HEK293 (cell line): ENCODE data around the gene CRCP.
A peak's percentile ranks its signal among the peaks of the same experiment; 100 is the strongest.

Experiments used
- FEZF1 ChIP-seq: fragments of 450-650 bp; formaldehyde crosslinking; IDR thresholded peaks from 2 replicates; pipeline ENCODE4 v1.5.1; 2016; ENCODE audit warnings: missing biosample characterization, missing genetic modification characterization
- GLIS2 ChIP-seq: fragments of 450-650 bp; formaldehyde crosslinking; IDR thresholded peaks from 2 replicates; pipeline ENCODE4 v1.5.1; 2016; ENCODE audit warnings: missing biosample characterization, missing genetic modification characterization
- HOXC10 ChIP-seq: sonication (generic); formaldehyde crosslinking; IDR thresholded peaks from 2 replicates; pipeline ENCODE4 v1.8.1; 2023; ENCODE audit warnings: mild to moderate bottlenecking, missing genetic modification reagents
- KLF1 ChIP-seq: fragments of 450-650 bp; formaldehyde crosslinking; IDR thresholded peaks from 2 replicates; pipeline ENCODE4 v1.5.1; 2016; ENCODE audit warnings: missing biosample characterization, missing genetic modification characterization
- KLF7 ChIP-seq: fragments of 450-650 bp; formaldehyde crosslinking; IDR thresholded peaks from 2 replicates; pipeline ENCODE4 v1.5.1; 2016; ENCODE audit warnings: missing biosample characterization, missing genetic modification characterization, borderline replicate concordance
- REPIN1 ChIP-seq: fragments of 450-650 bp; formaldehyde crosslinking; IDR thresholded peaks from 2 replicates; pipeline ENCODE4 v1.5.1; 2017; ENCODE audit warnings: missing biosample characterization, missing genetic modification characterization, low read depth
- TRIM28 ChIP-seq: IDR thresholded peaks from 2 replicates; pipeline ENCODE4 v1.6.1; 2011; ENCODE audit warnings: low read length, control low read depth, borderline replicate concordance
- ZBTB7A ChIP-seq: fragments of 450-650 bp; formaldehyde crosslinking; IDR thresholded peaks from 2 replicates; pipeline ENCODE4 v1.5.1; 2016; ENCODE audit warnings: low read depth, missing biosample characterization, missing genetic modification characterization
- ZNF174 ChIP-seq: fragments of 450-650 bp; formaldehyde crosslinking; IDR thresholded peaks from 2 replicates; pipeline ENCODE4 v1.5.0; 2017; ENCODE audit warnings: missing biosample characterization, mild to moderate bottlenecking, missing genetic modification characterization
- ZNF19 ChIP-seq: fragments of 450-650 bp; formaldehyde crosslinking; IDR thresholded peaks from 2 replicates; pipeline ENCODE4; 2016; ENCODE audit warnings: missing biosample characterization, missing genetic modification characterization, low read depth
- ZNF23 ChIP-seq: fragments of 450-650 bp; formaldehyde crosslinking; IDR thresholded peaks from 2 replicates; pipeline ENCODE4 v1.5.1; 2016; ENCODE audit warnings: missing biosample characterization, missing genetic modification characterization, borderline replicate concordance
- ZNF292 ChIP-seq: fragments of 450-650 bp; formaldehyde crosslinking; IDR thresholded peaks from 2 replicates; pipeline ENCODE4 v1.5.1; 2016; ENCODE audit warnings: low read depth, missing biosample characterization, missing genetic modification characterization, borderline replicate concordance
- ZNF366 ChIP-seq: fragments of 450-650 bp; formaldehyde crosslinking; conservative IDR thresholded peaks from 2 replicates; pipeline ENCODE4 v1.5.1; 2016; ENCODE audit warnings: missing biosample characterization, missing genetic modification characterization
- ZNF48 ChIP-seq: fragments of 450-650 bp; formaldehyde crosslinking; IDR thresholded peaks from 2 replicates; pipeline ENCODE4 v1.5.1; 2016; ENCODE audit warnings: missing biosample characterization, missing genetic modification characterization
- ZNF558 ChIP-seq: fragments of 450-650 bp; formaldehyde crosslinking; IDR thresholded peaks from 2 replicates; pipeline ENCODE4 v1.5.1; 2016; ENCODE audit warnings: missing biosample characterization, missing genetic modification characterization
- ZNF585B ChIP-seq: fragments of 450-650 bp; formaldehyde crosslinking; IDR thresholded peaks from 2 replicates; pipeline ENCODE4 v1.5.1; 2016; ENCODE audit warnings: missing biosample characterization, missing genetic modification characterization
- ZNF654 ChIP-seq: fragments of 450-650 bp; formaldehyde crosslinking; IDR thresholded peaks from 2 replicates; pipeline ENCODE4 v1.5.1; 2016; ENCODE audit warnings: low read depth, missing biosample characterization, missing genetic modification characterization
- ZNF664 ChIP-seq: fragments of 450-650 bp; formaldehyde crosslinking; IDR thresholded peaks from 2 replicates; pipeline ENCODE4 v1.5.1; 2016; ENCODE audit warnings: missing biosample characterization, missing genetic modification characterization
- ZNF747 ChIP-seq: fragments of 450-650 bp; formaldehyde crosslinking; IDR thresholded peaks from 2 replicates; pipeline ENCODE4 v1.5.1; 2016; ENCODE audit warnings: missing biosample characterization, missing genetic modification characterization
- ZNF837 ChIP-seq: fragments of 450-650 bp; formaldehyde crosslinking; IDR thresholded peaks from 2 replicates; pipeline ENCODE4 v1.5.1; 2016; ENCODE audit warnings: missing biosample characterization, missing genetic modification characterization
- TF ChIP-seq, protein P1 (sequence below): fragments of 450-650 bp; formaldehyde crosslinking; IDR thresholded peaks from 2 replicates; pipeline ENCODE4 v1.5.1; 2016; ENCODE audit warnings: missing biosample characterization, missing genetic modification characterization
- TF ChIP-seq, protein P2 (sequence below): fragments of 450-650 bp; formaldehyde crosslinking; IDR thresholded peaks from 2 replicates; pipeline ENCODE4 v1.5.1; 2016; ENCODE audit warnings: missing biosample characterization, missing genetic modification characterization, low read depth
- TF ChIP-seq, protein P3 (sequence below): fragments of 450-650 bp; formaldehyde crosslinking; IDR thresholded peaks from 2 replicates; pipeline ENCODE4 v1.5.1; 2016; ENCODE audit warnings: missing biosample characterization, missing genetic modification characterization, borderline replicate concordance
- TF ChIP-seq, protein P4 (sequence below): fragments of 450-650 bp; formaldehyde crosslinking; IDR thresholded peaks from 2 replicates; pipeline ENCODE4 v1.5.1; 2016; ENCODE audit warnings: missing biosample characterization, missing genetic modification characterization
- TF ChIP-seq, protein P5 (sequence below): fragments of 450-650 bp; formaldehyde crosslinking; IDR thresholded peaks from 2 replicates; pipeline ENCODE4 v1.5.1; 2016; ENCODE audit warnings: missing biosample characterization, missing genetic modification characterization
- TF ChIP-seq, protein P6 (sequence below): fragments of 450-650 bp; formaldehyde crosslinking; optimal IDR thresholded peaks from 2 replicates; pipeline ENCODE3; 2016; ENCODE audit warnings: missing biosample characterization, mild to moderate bottlenecking, missing genetic modification characterization
- TF ChIP-seq, protein P7 (sequence below): fragments of 450-650 bp; formaldehyde crosslinking; IDR thresholded peaks from 2 replicates; pipeline ENCODE4 v1.5.1; 2017; ENCODE audit warnings: missing biosample characterization, missing genetic modification characterization

The CRCP gene

DNA sequence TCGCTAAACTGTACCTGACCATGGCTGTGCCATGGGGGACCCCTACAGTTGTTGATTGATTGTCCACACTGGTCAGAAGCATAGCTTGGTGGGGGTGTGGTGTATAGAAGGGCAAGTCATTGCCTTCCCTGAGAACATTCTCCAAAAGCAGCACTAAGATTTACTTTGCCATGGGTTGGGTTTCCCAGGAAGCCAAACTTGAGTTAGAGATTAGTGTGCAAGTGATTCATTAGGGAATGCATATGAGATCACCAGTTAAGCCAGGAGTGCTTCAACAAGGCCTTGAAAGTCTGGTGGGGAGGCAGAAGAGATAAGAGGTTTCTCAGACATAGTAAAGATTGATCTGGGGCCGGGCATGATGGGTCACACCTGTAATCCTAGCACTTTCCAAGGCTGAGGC is 69.1 kb downstream of the CRCP start (continued):
- TF ChIP-seq ZNF23 (tag by site-specific recombination) (no peak), HOXC10 (CRISPR knock-in tag) (no peak), ZBTB7A (tag by site-specific recombination) (no peak), KLF7 (tag by site-specific recombination) (no peak), ZNF19 (no peak), KLF1 (tag by site-specific recombination) (0 out of 2 replicates have a peak, but pooled peaks have one; percentile 37), ZNF747 (tag by site-specific recombination) (no peak), ZNF174 (no peak), ZNF366 (tag by site-specific recombination) (peak; percentile 68), ZNF558 (tag by site-specific recombination) (no peak), ZNF585B (no peak), GLIS2 (tag by site-specific recombination) (no peak), ZNF48 (tag by site-specific recombination) (no peak), TRIM28 (0 out of 2 replicates have a peak, but pooled peaks have one; percentile 32), ZNF292 (tag by site-specific recombination) (no peak), FEZF1 (tag by site-specific recombination) (no peak), ZNF654 (no peak), ZNF837 (tag by site-specific recombination) (no peak), ZNF664 (tag by site-specific recombination) (no peak), REPIN1 (tag by site-specific recombination) (no peak)
- TF ChIP-seq, protein P1, sequence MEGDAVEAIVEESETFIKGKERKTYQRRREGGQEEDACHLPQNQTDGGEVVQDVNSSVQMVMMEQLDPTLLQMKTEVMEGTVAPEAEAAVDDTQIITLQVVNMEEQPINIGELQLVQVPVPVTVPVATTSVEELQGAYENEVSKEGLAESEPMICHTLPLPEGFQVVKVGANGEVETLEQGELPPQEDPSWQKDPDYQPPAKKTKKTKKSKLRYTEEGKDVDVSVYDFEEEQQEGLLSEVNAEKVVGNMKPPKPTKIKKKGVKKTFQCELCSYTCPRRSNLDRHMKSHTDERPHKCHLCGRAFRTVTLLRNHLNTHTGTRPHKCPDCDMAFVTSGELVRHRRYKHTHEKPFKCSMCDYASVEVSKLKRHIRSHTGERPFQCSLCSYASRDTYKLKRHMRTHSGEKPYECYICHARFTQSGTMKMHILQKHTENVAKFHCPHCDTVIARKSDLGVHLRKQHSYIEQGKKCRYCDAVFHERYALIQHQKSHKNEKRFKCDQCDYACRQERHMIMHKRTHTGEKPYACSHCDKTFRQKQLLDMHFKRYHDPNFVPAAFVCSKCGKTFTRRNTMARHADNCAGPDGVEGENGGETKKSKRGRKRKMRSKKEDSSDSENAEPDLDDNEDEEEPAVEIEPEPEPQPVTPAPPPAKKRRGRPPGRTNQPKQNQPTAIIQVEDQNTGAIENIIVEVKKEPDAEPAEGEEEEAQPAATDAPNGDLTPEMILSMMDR (tag by site-specific recombination): no peak
- TF ChIP-seq, protein P2, sequence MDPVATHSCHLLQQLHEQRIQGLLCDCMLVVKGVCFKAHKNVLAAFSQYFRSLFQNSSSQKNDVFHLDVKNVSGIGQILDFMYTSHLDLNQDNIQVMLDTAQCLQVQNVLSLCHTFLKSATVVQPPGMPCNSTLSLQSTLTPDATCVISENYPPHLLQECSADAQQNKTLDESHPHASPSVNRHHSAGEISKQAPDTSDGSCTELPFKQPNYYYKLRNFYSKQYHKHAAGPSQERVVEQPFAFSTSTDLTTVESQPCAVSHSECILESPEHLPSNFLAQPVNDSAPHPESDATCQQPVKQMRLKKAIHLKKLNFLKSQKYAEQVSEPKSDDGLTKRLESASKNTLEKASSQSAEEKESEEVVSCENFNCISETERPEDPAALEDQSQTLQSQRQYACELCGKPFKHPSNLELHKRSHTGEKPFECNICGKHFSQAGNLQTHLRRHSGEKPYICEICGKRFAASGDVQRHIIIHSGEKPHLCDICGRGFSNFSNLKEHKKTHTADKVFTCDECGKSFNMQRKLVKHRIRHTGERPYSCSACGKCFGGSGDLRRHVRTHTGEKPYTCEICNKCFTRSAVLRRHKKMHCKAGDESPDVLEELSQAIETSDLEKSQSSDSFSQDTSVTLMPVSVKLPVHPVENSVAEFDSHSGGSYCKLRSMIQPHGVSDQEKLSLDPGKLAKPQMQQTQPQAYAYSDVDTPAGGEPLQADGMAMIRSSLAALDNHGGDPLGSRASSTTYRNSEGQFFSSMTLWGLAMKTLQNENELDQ: no peak
- TF ChIP-seq, protein P3, sequence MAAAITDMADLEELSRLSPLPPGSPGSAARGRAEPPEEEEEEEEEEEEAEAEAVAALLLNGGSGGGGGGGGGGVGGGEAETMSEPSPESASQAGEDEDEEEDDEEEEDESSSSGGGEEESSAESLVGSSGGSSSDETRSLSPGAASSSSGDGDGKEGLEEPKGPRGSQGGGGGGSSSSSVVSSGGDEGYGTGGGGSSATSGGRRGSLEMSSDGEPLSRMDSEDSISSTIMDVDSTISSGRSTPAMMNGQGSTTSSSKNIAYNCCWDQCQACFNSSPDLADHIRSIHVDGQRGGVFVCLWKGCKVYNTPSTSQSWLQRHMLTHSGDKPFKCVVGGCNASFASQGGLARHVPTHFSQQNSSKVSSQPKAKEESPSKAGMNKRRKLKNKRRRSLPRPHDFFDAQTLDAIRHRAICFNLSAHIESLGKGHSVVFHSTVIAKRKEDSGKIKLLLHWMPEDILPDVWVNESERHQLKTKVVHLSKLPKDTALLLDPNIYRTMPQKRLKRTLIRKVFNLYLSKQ (tag by site-specific recombination): no peak
- TF ChIP-seq, protein P4, sequence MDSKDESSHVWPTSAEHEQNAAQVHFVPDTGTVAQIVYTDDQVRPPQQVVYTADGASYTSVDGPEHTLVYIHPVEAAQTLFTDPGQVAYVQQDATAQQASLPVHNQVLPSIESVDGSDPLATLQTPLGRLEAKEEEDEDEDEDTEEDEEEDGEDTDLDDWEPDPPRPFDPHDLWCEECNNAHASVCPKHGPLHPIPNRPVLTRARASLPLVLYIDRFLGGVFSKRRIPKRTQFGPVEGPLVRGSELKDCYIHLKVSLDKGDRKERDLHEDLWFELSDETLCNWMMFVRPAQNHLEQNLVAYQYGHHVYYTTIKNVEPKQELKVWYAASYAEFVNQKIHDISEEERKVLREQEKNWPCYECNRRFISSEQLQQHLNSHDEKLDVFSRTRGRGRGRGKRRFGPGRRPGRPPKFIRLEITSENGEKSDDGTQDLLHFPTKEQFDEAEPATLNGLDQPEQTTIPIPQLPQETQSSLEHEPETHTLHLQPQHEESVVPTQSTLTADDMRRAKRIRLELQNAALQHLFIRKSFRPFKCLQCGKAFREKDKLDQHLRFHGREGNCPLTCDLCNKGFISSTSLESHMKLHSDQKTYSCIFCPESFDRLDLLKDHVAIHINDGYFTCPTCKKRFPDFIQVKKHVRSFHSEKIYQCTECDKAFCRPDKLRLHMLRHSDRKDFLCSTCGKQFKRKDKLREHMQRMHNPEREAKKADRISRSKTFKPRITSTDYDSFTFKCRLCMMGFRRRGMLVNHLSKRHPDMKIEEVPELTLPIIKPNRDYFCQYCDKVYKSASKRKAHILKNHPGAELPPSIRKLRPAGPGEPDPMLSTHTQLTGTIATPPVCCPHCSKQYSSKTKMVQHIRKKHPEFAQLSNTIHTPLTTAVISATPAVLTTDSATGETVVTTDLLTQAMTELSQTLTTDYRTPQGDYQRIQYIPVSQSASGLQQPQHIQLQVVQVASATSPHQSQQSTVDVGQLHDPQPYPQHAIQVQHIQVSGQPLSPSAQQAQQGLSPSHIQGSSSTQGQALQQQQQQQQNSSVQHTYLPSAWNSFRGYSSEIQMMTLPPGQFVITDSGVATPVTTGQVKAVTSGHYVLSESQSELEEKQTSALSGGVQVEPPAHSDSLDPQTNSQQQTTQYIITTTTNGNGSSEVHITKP (tag by site-specific recombination): peak; percentile 58
- TF ChIP-seq, protein P5, sequence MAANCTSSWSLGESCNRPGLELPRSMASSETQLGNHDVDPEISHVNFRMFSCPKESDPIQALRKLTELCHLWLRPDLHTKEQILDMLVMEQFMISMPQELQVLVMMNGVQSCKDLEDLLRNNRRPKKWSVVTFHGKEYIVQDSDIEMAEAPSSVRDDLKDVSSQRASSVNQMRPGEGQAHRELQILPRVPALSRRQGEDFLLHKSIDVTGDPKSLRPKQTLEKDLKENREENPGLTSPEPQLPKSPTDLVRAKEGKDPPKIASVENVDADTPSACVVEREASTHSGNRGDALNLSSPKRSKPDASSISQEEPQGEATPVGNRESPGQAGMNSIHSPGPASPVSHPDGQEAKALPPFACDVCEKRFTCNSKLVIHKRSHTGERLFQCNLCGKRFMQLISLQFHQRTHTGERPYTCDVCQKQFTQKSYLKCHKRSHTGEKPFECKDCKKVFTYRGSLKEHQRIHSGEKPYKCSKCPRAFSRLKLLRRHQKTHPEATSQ: no peak
- TF ChIP-seq, protein P6, sequence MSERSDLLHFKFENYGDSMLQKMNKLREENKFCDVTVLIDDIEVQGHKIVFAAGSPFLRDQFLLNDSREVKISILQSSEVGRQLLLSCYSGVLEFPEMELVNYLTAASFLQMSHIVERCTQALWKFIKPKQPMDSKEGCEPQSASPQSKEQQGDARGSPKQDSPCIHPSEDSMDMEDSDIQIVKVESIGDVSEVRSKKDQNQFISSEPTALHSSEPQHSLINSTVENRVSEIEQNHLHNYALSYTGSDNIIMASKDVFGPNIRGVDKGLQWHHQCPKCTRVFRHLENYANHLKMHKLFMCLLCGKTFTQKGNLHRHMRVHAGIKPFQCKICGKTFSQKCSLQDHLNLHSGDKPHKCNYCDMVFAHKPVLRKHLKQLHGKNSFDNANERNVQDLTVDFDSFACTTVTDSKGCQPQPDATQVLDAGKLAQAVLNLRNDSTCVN (tag by site-specific recombination): no peak
- TF ChIP-seq, protein P7, sequence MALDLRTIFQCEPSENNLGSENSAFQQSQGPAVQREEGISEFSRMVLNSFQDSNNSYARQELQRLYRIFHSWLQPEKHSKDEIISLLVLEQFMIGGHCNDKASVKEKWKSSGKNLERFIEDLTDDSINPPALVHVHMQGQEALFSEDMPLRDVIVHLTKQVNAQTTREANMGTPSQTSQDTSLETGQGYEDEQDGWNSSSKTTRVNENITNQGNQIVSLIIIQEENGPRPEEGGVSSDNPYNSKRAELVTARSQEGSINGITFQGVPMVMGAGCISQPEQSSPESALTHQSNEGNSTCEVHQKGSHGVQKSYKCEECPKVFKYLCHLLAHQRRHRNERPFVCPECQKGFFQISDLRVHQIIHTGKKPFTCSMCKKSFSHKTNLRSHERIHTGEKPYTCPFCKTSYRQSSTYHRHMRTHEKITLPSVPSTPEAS (tag by site-specific recombination): no peak
